ENCODE data around the gene PRPF38B.

Gene PRPF38B

DNA sequence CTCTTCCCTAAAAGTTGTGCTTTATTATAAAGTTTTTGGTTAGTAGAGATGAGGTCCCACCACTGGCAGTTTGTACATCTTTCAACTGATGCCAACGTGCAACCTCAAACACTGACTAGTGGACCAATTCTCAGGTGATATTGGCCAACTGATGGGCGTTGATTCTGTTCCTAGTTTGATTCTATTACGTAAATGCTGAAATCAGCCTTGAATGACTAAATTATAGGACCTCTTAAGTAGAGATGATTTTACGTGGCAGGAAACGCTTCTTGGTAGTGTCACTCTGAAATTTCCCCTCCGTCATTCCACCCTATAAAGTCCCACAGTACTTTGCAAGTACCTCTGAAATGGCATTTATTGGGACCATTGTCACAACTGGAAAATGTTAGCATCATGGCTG is 11.8 kb downstream of the PRPF38B start:
- Histone ChIP-seq H3K27me3 (replicated peaks; ENCODE audit: insufficient read depth, low read length) (no peaks in the 10 kb centered on the region), H3K9ac (ENCODE audit: low read length) (no peak overlapping the region), H4K20me1 (ENCODE audit: insufficient read depth, low read length) (no peaks in the 10 kb centered on the region), H3K4me2 (ENCODE audit: low read depth, low read length) (no peak overlapping the region), H3K9me2 (replicated peaks; ENCODE audit: insufficient read depth, low read length) (no peaks in the 10 kb centered on the region), H3K4me1 (ENCODE audit: low read length) (no peaks in the 10 kb centered on the region), H3K79me2 (ENCODE audit: low read length) (no peaks in the 10 kb centered on the region), H3K4me3 (ENCODE audit: low read length) (no peak overlapping the region), H3K9me3 (replicated peaks; ENCODE audit: insufficient read depth, low read length) (no peaks in the 10 kb centered on the region), H3K36me3 (replicated peaks; ENCODE audit: insufficient read depth, low read length) (0 out of 2 replicates have a peak, but pooled peaks cover 2% of the 10 kb centered on the region), H3K27ac (ENCODE audit: low read length) (no peak overlapping the region), H3F3A (ENCODE audit: insufficient read depth, low read length) (no peaks in the 10 kb centered on the region), H2AFZ (ENCODE audit: low read length) (no peak overlapping the region)
- no peak for DNase-seq
- no peak for TF ChIP-seq EZH2 (optimal IDR thresholded peaks at IDR 0.05; ENCODE audit: low read depth, low read length)
- TF ChIP-seq CTCF (IDR thresholded peaks at IDR 0.05; ENCODE audit: low read length) = no peak
- TF ChIP-seq EZH2phosphoT487 (IDR thresholded peaks at IDR 0.05; ENCODE audit: low read length) = no peak

DNA sequence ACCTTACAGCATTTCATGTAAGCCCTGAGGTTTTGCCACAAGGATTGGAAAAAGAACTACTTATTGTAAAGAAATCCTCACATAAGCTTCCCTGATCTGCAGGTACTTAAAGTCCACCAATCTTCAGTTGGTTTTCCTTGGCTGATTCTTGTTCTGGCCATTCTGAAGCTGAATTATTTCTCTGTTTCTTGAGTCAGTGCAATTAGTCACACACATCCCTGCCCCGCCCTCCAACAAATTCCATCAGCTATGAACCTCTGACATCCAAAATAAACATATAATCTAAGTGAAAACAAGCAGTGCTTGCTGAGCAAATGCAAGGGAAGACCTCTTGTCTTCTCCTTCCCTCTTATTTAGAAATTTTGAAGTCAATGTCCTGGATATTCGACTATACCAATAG is 12.4 kb downstream of the PRPF38B start:
- Histone ChIP-seq H3K9me2 (replicated peaks; ENCODE audit: insufficient read depth, low read length) (no peaks in the 10 kb centered on the region), H4K20me1 (ENCODE audit: insufficient read depth, low read length) (no peaks in the 10 kb centered on the region), H3K9me3 (replicated peaks; ENCODE audit: insufficient read depth, low read length) (no peaks in the 10 kb centered on the region), H3K4me2 (ENCODE audit: low read depth, low read length) (no peak overlapping the region), H3K27ac (ENCODE audit: low read length) (no peak overlapping the region), H2AFZ (ENCODE audit: low read length) (no peak overlapping the region), H3F3A (ENCODE audit: insufficient read depth, low read length) (no peaks in the 10 kb centered on the region), H3K36me3 (replicated peaks; ENCODE audit: insufficient read depth, low read length) (no peaks in the 10 kb centered on the region), H3K4me1 (ENCODE audit: low read length) (no peaks in the 10 kb centered on the region), H3K9ac (ENCODE audit: low read length) (no peak overlapping the region), H3K79me2 (ENCODE audit: low read length) (no peaks in the 10 kb centered on the region), H3K4me3 (ENCODE audit: low read length) (no peak overlapping the region), H3K27me3 (replicated peaks; ENCODE audit: insufficient read depth, low read length) (no peaks in the 10 kb centered on the region)
- no peak for DNase-seq
- no peak for TF ChIP-seq EZH2phosphoT487 (IDR thresholded peaks at IDR 0.05; ENCODE audit: low read length)
- no peak for TF ChIP-seq EZH2 (optimal IDR thresholded peaks at IDR 0.05; ENCODE audit: low read depth, low read length)
- no peak for TF ChIP-seq CTCF (IDR thresholded peaks at IDR 0.05; ENCODE audit: low read length)

DNA sequence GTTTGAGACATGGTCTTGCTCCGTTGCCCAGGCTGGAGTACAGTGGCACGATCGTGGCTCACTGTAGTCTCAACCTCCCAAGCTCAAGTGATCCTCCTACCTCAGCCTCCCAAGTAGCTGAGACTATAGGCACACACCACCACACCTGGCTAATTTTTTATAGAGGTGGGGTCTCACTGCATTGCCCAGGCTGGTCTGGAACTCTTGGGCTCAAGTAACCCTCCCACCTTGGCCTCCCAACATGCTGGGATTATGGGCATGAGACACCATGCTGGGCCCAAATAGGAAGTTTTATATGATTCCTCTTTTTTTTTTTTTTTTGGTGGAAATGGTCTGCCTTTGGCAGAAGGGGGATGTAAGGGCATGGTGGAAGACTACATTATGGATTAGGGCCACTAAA is 14.5 kb downstream of the PRPF38B start:
- Histone ChIP-seq H4K20me1 (ENCODE audit: insufficient read depth, low read length) (no peaks in the 10 kb centered on the region), H3K9ac (ENCODE audit: low read length) (no peak overlapping the region)
- no peak for TF ChIP-seq EZH2phosphoT487 (IDR thresholded peaks at IDR 0.05; ENCODE audit: low read length)
- TF ChIP-seq CTCF (IDR thresholded peaks at IDR 0.05; ENCODE audit: low read length) = no peak
- no peak for TF ChIP-seq EZH2 (optimal IDR thresholded peaks at IDR 0.05; ENCODE audit: low read depth, low read length)

More for the DNA sequence above, 14.5 kb downstream of the PRPF38B start:
- Histone ChIP-seq H2AFZ (ENCODE audit: low read length) (no peak overlapping the region), H3K79me2 (ENCODE audit: low read length) (no peaks in the 10 kb centered on the region), H3K27ac (ENCODE audit: low read length) (no peak overlapping the region), H3K9me3 (replicated peaks; ENCODE audit: insufficient read depth, low read length) (no peaks in the 10 kb centered on the region), H3K4me3 (ENCODE audit: low read length) (no peak overlapping the region), H3K9me2 (replicated peaks; ENCODE audit: insufficient read depth, low read length) (no peaks in the 10 kb centered on the region), H3F3A (ENCODE audit: insufficient read depth, low read length) (no peaks in the 10 kb centered on the region), H3K27me3 (replicated peaks; ENCODE audit: insufficient read depth, low read length) (no peaks in the 10 kb centered on the region), H3K36me3 (replicated peaks; ENCODE audit: insufficient read depth, low read length) (no peaks in the 10 kb centered on the region), H3K4me2 (ENCODE audit: low read depth, low read length) (no peak overlapping the region), H3K4me1 (ENCODE audit: low read length) (no peaks in the 10 kb centered on the region)
- DNase-seq = no peak

All from MM.1S (cell line).